ENCODE measurements around the gene IRF2.

DNA sequence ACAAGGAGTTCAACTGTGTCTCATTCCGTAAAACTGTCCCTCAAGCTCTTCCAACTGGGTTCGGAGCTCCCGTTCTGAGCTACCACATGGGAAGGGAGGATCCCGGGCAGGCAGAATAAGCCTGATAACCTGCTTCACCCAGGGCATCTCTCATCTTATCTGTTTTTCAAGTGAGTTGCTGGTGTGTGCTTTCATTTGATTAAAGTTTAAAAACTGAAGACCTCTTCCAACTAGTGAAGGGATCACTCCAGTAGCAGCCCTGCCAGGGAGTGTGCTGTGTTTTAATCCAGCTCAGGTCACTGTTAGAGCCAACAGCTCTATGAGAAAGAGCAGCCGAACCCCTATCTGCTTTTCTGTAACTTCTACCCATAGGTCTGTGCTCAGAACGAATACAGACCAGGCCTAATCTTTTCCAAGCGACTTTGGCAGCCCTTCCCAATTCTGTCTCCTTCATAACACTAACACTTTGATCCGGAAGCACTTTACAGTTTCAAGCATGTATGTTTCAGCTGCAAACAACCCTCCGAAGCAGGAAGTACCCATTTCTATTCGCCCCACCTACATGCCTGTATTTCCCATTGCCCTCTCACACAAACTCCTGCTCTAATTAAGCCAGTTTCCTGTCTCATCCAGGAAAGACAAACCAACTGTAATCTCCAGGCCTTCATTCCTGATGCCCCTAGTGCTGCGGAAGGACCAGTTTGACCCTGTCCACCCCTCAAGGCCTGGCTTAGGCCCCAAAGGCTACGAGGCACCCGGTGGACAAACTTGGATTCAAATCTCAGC, 60.9 kb downstream of the IRF2 start:
- TF ChIP-seq, protein P1, sequence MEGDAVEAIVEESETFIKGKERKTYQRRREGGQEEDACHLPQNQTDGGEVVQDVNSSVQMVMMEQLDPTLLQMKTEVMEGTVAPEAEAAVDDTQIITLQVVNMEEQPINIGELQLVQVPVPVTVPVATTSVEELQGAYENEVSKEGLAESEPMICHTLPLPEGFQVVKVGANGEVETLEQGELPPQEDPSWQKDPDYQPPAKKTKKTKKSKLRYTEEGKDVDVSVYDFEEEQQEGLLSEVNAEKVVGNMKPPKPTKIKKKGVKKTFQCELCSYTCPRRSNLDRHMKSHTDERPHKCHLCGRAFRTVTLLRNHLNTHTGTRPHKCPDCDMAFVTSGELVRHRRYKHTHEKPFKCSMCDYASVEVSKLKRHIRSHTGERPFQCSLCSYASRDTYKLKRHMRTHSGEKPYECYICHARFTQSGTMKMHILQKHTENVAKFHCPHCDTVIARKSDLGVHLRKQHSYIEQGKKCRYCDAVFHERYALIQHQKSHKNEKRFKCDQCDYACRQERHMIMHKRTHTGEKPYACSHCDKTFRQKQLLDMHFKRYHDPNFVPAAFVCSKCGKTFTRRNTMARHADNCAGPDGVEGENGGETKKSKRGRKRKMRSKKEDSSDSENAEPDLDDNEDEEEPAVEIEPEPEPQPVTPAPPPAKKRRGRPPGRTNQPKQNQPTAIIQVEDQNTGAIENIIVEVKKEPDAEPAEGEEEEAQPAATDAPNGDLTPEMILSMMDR (IDR thresholded peaks at IDR 0.05) = no peak
- TF ChIP-seq EP300 (IDR thresholded peaks at IDR 0.05) (no peak), POLR2A (IDR thresholded peaks at IDR 0.05) (no peak)

Measured in ovary (tissue), 3 donors.